Measurements from ENCODE around the gene L3MBTL1. TPM values are rescaled to one million over a fixed set of nuclear protein-coding genes. Genes with fewer than 3 reads are reported as not detected.

The L3MBTL1 gene
- total RNA-seq, 3 donors from 2014 or later (not counting 1 experiment from before 2014, with no cell fraction given), result 15.4 to 17.1 (median 17.0) TPM

DNA sequence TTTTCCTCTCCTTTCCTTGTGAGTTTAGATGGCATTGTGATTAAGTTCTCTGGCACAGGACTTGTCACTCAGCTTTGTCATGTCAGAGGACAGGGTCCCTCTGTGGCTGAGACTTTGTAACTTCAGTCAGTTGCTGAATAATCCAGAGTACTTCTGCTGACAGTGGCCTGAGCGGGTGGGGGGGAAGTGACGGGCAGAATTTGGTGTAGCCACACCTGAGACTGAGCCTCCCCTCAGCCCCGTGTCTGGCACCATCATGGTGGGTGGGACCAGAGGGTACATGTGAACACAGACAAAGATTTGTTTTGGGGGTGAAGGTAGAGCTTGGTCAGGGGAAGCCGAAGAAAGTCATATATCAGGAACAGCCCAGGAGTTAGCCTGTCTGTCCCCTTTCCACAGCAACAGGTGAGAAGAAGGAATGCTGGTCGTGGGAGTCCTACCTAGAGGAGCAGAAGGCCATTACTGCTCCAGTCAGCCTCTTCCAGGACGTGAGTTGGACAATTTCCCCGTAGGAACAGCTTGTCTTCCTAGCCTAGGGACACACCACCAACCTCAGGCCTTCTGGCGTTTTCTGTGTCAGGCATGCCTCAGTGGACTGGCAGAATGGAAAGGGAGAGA, 20.9 kb downstream of the L3MBTL1 start:
- no peak for ATAC-seq
- Mint-ChIP-seq H3K36me3 (no peaks in the 10 kb centered on the region), H3K9me3 (no peaks in the 10 kb centered on the region), H3K27me3 (ENCODE audit: low read depth in 2 of 2) (peaks cover 0 to 3% of the 10 kb centered on the region in 2 donors), H3K4me1 (no peaks in the 10 kb centered on the region), H3K27ac (no peak overlapping the region), H3K4me3 (no peak overlapping the region)
- H3K27ac ChIP-seq (ENCODE audit: low read length), result no peak overlapping the region
- no peak for DNase-seq
- intact Hi-C loops (cut with micrococcal nuclease), result no loop called here
- 82% methylated on average over 8 of the region's 8 CpGs for WGBS (ENCODE audit: insufficient coverage)
- no peak overlapping the region for H3K4me3 ChIP-seq (ENCODE audit: low read length)
- no peaks in the 10 kb centered on the region for H3K4me1 ChIP-seq (ENCODE audit: control insufficient read depth, insufficient read depth, low read length)
- TF ChIP-seq, protein P1, sequence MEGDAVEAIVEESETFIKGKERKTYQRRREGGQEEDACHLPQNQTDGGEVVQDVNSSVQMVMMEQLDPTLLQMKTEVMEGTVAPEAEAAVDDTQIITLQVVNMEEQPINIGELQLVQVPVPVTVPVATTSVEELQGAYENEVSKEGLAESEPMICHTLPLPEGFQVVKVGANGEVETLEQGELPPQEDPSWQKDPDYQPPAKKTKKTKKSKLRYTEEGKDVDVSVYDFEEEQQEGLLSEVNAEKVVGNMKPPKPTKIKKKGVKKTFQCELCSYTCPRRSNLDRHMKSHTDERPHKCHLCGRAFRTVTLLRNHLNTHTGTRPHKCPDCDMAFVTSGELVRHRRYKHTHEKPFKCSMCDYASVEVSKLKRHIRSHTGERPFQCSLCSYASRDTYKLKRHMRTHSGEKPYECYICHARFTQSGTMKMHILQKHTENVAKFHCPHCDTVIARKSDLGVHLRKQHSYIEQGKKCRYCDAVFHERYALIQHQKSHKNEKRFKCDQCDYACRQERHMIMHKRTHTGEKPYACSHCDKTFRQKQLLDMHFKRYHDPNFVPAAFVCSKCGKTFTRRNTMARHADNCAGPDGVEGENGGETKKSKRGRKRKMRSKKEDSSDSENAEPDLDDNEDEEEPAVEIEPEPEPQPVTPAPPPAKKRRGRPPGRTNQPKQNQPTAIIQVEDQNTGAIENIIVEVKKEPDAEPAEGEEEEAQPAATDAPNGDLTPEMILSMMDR (IDR thresholded peaks at IDR 0.05), result no peak
- H3K36me3 ChIP-seq (ENCODE audit: control insufficient read depth, insufficient read depth, low read length), result no peaks in the 10 kb centered on the region
- H3K9me3 ChIP-seq (ENCODE audit: control insufficient read depth, insufficient read depth, low read length), result no peaks in the 10 kb centered on the region
- H3K27me3 ChIP-seq (ENCODE audit: control insufficient read depth, insufficient read depth, low read length), result no peaks in the 10 kb centered on the region

DNA sequence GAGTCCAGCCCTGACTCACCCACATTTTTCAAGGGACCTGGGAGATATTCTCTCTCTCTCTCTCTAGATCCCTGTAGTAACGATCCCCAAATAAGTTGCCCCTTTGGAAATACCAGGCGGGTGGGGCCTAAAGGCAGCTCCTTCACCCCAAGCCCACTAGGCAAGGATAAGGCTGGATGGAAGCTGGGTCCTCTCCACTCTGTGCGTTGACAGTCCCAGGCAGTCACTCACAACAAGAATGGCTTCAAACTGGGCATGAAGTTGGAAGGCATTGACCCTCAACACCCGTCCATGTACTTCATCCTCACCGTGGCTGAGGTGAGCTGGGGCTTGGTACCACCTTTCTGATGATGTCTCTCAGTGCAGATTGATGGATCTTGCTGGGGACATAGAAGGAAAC, 21.6 kb downstream of the L3MBTL1 start:
- TF ChIP-seq, protein P1 (IDR thresholded peaks at IDR 0.05), result no peak
- no peaks in the 10 kb centered on the region for H3K9me3 ChIP-seq (ENCODE audit: control insufficient read depth, insufficient read depth, low read length)
- Mint-ChIP-seq H3K9me3 (no peaks in the 10 kb centered on the region), H3K27ac (no peak overlapping the region), H3K27me3 (ENCODE audit: low read depth in 2 of 2) (peaks cover 0 to 3% of the 10 kb centered on the region in 2 donors), H3K36me3 (no peaks in the 10 kb centered on the region), H3K4me1 (no peaks in the 10 kb centered on the region), H3K4me3 (no peak overlapping the region)
- 88% methylated on average over 4 of the region's 5 CpGs for WGBS (ENCODE audit: insufficient coverage)
- no peak for DNase-seq
- no peaks in the 10 kb centered on the region for H3K27me3 ChIP-seq (ENCODE audit: control insufficient read depth, insufficient read depth, low read length)
- no peak for ATAC-seq
- no peaks in the 10 kb centered on the region for H3K4me1 ChIP-seq (ENCODE audit: control insufficient read depth, insufficient read depth, low read length)
- H3K4me3 ChIP-seq (ENCODE audit: low read length), result no peak overlapping the region
- H3K36me3 ChIP-seq (ENCODE audit: control insufficient read depth, insufficient read depth, low read length), result no peaks in the 10 kb centered on the region
- intact Hi-C loops (cut with micrococcal nuclease), result no loop called here
- H3K27ac ChIP-seq (ENCODE audit: low read length), result no peak overlapping the region

DNA sequence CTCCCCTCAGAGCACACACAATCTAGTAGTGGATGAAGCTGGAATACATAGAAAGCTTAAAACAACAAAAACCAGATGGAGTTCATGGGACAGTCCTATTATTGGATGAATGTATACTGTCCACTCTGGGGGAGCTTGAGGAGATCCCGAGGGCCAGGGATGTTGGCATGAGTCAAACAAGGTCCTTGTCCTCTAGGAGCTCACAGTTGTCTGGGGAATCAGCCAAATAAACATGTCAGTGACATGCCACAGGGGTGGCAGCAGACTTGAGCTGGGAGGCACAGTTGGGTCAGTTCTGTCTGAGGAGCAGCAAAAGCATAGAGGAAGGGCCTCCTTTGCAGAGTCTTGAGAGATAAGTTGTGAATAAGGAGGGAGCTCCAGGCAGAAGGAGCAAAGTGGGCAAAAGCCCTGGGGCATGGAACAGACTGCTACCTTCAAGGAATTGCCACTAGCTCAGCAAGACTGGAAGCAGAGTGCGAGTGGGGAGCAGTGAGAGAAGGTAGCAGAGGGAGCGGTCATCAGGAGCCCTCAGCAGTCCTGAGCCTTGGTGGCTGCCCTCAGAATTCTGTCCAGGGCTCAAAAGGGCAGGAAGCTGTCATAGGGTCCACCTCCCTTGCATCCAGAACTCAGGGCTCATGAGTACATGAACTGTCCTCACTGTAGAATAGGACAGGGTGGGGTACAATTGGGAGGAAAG, 22.1 kb downstream of the L3MBTL1 start:
- no peak for DNase-seq
- Mint-ChIP-seq H3K36me3 (no peaks in the 10 kb centered on the region), H3K27me3 (ENCODE audit: low read depth in 2 of 2) (peaks cover 0 to 3% of the 10 kb centered on the region in 2 donors), H3K4me3 (no peak overlapping the region), H3K27ac (no peak overlapping the region), H3K9me3 (no peaks in the 10 kb centered on the region), H3K4me1 (no peaks in the 10 kb centered on the region)
- TF ChIP-seq, protein P1 (IDR thresholded peaks at IDR 0.05), result no peak
- H3K36me3 ChIP-seq (ENCODE audit: control insufficient read depth, insufficient read depth, low read length), result no peaks in the 10 kb centered on the region
- H3K27ac ChIP-seq (ENCODE audit: low read length), result no peak overlapping the region
- no peak overlapping the region for H3K4me3 ChIP-seq (ENCODE audit: low read length)
- H3K9me3 ChIP-seq (ENCODE audit: control insufficient read depth, insufficient read depth, low read length), result no peaks in the 10 kb centered on the region
- no peaks in the 10 kb centered on the region for H3K27me3 ChIP-seq (ENCODE audit: control insufficient read depth, insufficient read depth, low read length)
- WGBS (ENCODE audit: insufficient coverage), result 93% methylated on average over 3 of the region's 3 CpGs
- H3K4me1 ChIP-seq (ENCODE audit: control insufficient read depth, insufficient read depth, low read length), result no peaks in the 10 kb centered on the region
- intact Hi-C loops (cut with micrococcal nuclease), result no loop called here
- no peak for ATAC-seq
